HepG2 (cell line): ENCODE data around the gene TCF7L2. TPM values are rescaled to one million over a fixed set of nuclear protein-coding genes. Genes with fewer than 3 reads are reported as not detected.

Experiments used
- ATAC-seq: fragments of 200-7000 bp; cut with Tn5 transposase; 3 replicates; pipeline ENCODE4 v1.9.1; 2020; ENCODE audit warnings: mild to moderate bottlenecking, moderate library complexity
- BruUV-seq: library from RNA; stranded (reverse); fragments of 400-500 nt; replicated peaks from 2 replicates; lab custom pipeline; 2021; lab: Mats Ljungman, UMichigan
- CTCF ChIA-PET: fragments of 300-600 bp; formaldehyde crosslinking; extraction: SDS; loops from one replicate; lab custom pipeline; 2021; ENCODE audit warnings: low total read pairs, inconsistent platforms, low intra/inter-chr PET ratio; lab: Yijun Ruan, JAX
- POLR2A ChIA-PET: fragments of 350-600 bp; sonication (Branson Sonifier 250); formaldehyde crosslinking; loops from one replicate; lab custom pipeline; 2020; ENCODE audit warnings: antibody characterized with exemption, inconsistent platforms; lab: Yijun Ruan, JAX
- DNase-seq: peaks from one replicate; pipeline ENCODE4 v3.0.0-alpha.2; 2015; ENCODE audit warnings: low spot score
- FAIRE-seq: peaks from 3 replicates; lab custom pipeline; 2011; peaks lifted over from hg19 to GRCh38; lab: Jason Lieb, UNC
- H2AFZ ChIP-seq: one replicate; pipeline ENCODE4 v1.6.1; 2011; ENCODE audit warnings: low read length, inconsistent platforms
- H3K27ac ChIP-seq: fragments of 300-600 bp; 3 replicates; pipeline ENCODE4 v1.8.0; 2011; ENCODE audit warnings: mixed run types, mild to moderate bottlenecking, mixed read lengths, low read length, inconsistent platforms; ENCODE audit not compliant: insufficient read depth; ENCODE audit errors: extremely low read length
- H3K27me3 ChIP-seq, 2 experiments: fragments of 200-600 bp in 1 of 2; 2 replicates in 1 of 2; 3 replicates in 1 of 2; pipeline versions ENCODE4 v1.6.0 to v1.8.0; 2011; ENCODE audit warnings: low read length in 2 of 2, mild to moderate bottlenecking in 2 of 2, moderate library complexity in 2 of 2, inconsistent platforms in 1 of 2; ENCODE audit not compliant: insufficient read depth in 2 of 2, control insufficient read depth in 1 of 2
- H3K36me3 ChIP-seq, 2 experiments: fragments of 200-600 bp in 1 of 2; replicated peaks in 1 of 2; 2 replicates in 1 of 2; 3 replicates in 1 of 2; pipeline versions ENCODE4 v1.5.1 to v1.8.0; 2011; ENCODE audit warnings: low read length in 2 of 2, inconsistent platforms in 1 of 2; ENCODE audit not compliant: insufficient read depth in 2 of 2, control insufficient read depth in 1 of 2
- H3K4me1 ChIP-seq: 2 replicates; pipeline ENCODE4 v1.5.1; 2012; ENCODE audit warnings: low read length, inconsistent platforms; ENCODE audit not compliant: insufficient read depth
- H3K4me2 ChIP-seq: 2 replicates; pipeline ENCODE4 v1.6.0; 2011; ENCODE audit warnings: low read depth, low read length, inconsistent platforms
- H3K4me3 ChIP-seq, 3 experiments: fragments of 200-600 bp in 1 of 3; sonication (generic), shearing (Covaris generic) in 1 of 3; replicated peaks in 1 of 3; 2 replicates each; pipeline ENCODE4 v1.5.1; 2011 to 2016; ENCODE audit warnings: low read length in 3 of 3, inconsistent platforms in 2 of 3, low read depth in 2 of 3, mild to moderate bottlenecking in 2 of 3, control low read depth in 1 of 3, mixed read lengths in 1 of 3; ENCODE audit not compliant: insufficient read depth in 1 of 3
- H3K79me2 ChIP-seq: one replicate; pipeline ENCODE4 v1.6.1; 2011; ENCODE audit warnings: low read length, inconsistent platforms; ENCODE audit not compliant: insufficient read depth
- H3K9ac ChIP-seq: 2 replicates; pipeline ENCODE4 v1.6.0; 2011; ENCODE audit warnings: mild to moderate bottlenecking, low read depth, low read length, inconsistent platforms; ENCODE audit not compliant: insufficient read depth
- H3K9me3 ChIP-seq: 2 replicates; pipeline ENCODE4 v1.5.1; 2012; ENCODE audit warnings: mild to moderate bottlenecking, low read length
- H4K20me1 ChIP-seq: 2 replicates; pipeline ENCODE4 v1.6.0; 2011; ENCODE audit warnings: inconsistent platforms, mild to moderate bottlenecking, low read length, moderate library complexity; ENCODE audit not compliant: insufficient read depth
- BCL3 ChIP-seq: sonication (generic); formaldehyde crosslinking; IDR thresholded peaks from 2 replicates; pipeline ENCODE4 v1.5.1; 2020; ENCODE audit warnings: mild to moderate bottlenecking, missing genetic modification reagents, moderate library complexity
- FOXP1 ChIP-seq, 2 experiments: fragments of 450-650 bp in 1 of 2; IDR thresholded peaks; 2 replicates each; pipeline ENCODE4 v1.6.1; 2017 to 2018; ENCODE audit warnings: antibody characterized with exemption in 1 of 2
- KDM5B ChIP-seq: sonication (generic); formaldehyde crosslinking; IDR thresholded peaks from 2 replicates; pipeline ENCODE4 v1.4.0; 2020; ENCODE audit warnings: missing genetic modification reagents, mild to moderate bottlenecking, borderline replicate concordance
- MYC ChIP-seq: sonication (generic); formaldehyde crosslinking; IDR thresholded peaks from 2 replicates; pipeline ENCODE4 v1.9.0; 2021; ENCODE audit warnings: missing genetic modification reagents, borderline replicate concordance
- RELA ChIP-seq: sonication (generic); formaldehyde crosslinking; IDR thresholded peaks from 2 replicates; pipeline ENCODE4 v1.4.0; 2020; ENCODE audit warnings: missing genetic modification reagents
- ZFP36L1 ChIP-seq: sonication (generic); formaldehyde crosslinking; IDR thresholded peaks from 2 replicates; pipeline ENCODE4 v1.8.0; 2022; ENCODE audit warnings: mild to moderate bottlenecking, missing genetic modification reagents, moderate library complexity
- ZNF350 ChIP-seq: sonication (generic); formaldehyde crosslinking; IDR thresholded peaks from 2 replicates; pipeline ENCODE4 v1.4.0; 2020; ENCODE audit warnings: mild to moderate bottlenecking, low read depth, missing genetic modification reagents, borderline replicate concordance
- ZNF672 ChIP-seq: sonication (generic); formaldehyde crosslinking; IDR thresholded peaks from 2 replicates; pipeline ENCODE4 v1.8.1; 2022; ENCODE audit warnings: missing genetic modification reagents
- ZSCAN21 ChIP-seq: sonication (generic); formaldehyde crosslinking; IDR thresholded peaks from 2 replicates; pipeline ENCODE4 v1.8.0; 2022; ENCODE audit warnings: mild to moderate bottlenecking, missing genetic modification reagents, moderate library complexity, borderline replicate concordance
- WGBS: methylation state at CpG from one replicate; pipeline ENCODE4 v1.1.6; 2017; ENCODE audit warnings: low lambda C conversion rate; 5-methylcytosine and 5-hydroxymethylcytosine counted together
- in situ Hi-C: cut with HindIII; loops from 2 replicates; pipeline ENCODE4 v1.10.0; 2017; ENCODE audit warnings: low pct_unique_long_range_greater_than_20kb; ENCODE audit not compliant: extremely low pct_ligation_motif_present
- intact Hi-C: fragments of 100-400 bp; cut with micrococcal nuclease; formaldehyde crosslinking; loops from one replicate; pipeline ENCODE4 v1.10.0; 2022; ENCODE audit not compliant: unreplicated experiment
- polyA plus RNA-seq, 8 experiments: library from polyadenylated mRNA; depleted of rRNA in 3 of 8; stranded (reverse) in 7 of 8; unstranded in 1 of 8; fragments of >200 nt; fragmentation: Illumina TruSeq in 4 of 8; extraction: Trizol in 4 of 8; gene quantifications; 2 replicates each; pipeline versions ENCODE4 v1.2.1 to v1.2.3, GENCODE V29; 2011 to 2016; ENCODE audit warnings: low read depth in 4 of 8, missing spikeins in 1 of 8, mixed read lengths in 1 of 8; ENCODE audit not compliant: insufficient read depth in 1 of 8
- total RNA-seq, 5 experiments: library from RNA; depleted of rRNA; stranded (reverse); fragments of >200 nt; fragmentation: Illumina TruSeq; extraction: Trizol; gene quantifications; 2 replicates each; pipeline ENCODE4 v1.2.3, GENCODE V29; 2016; ENCODE audit warnings: low read depth in 1 of 5

The TCF7L2 gene
- total and polyA plus RNA-seq, 2 of the 13 experiments (the other 11 are each of a cell fraction or from before 2014, with no cell fraction given): 3.9 to 13.7 TPM

GRCh38 chr10:113140143-113141011, 190.3 kb downstream of the TCF7L2 start:
- POLR2A ChIA-PET: no interaction called here
- no peak overlapping the region for H3K27ac ChIP-seq
- H3K27me3 ChIP-seq: no peaks in the 10 kb centered on the region
- H3K9me3 ChIP-seq: no peaks in the 10 kb centered on the region
- 97% methylated on average over 10 of the region's 10 CpGs for WGBS
- no peak overlapping the region for H3K4me3 ChIP-seq
- DNase-seq (no peak), FAIRE-seq (no peak)
- no TSS peak for BruUV-seq
- H4K20me1 ChIP-seq: peaks cover 15% of the 10 kb centered on the region
- H3K4me2 ChIP-seq: no peak overlapping the region
- intact Hi-C loops: no loop called here
- TF ChIP-seq KDM5B (CRISPR knock-in tag): no peak
- no peak for TF ChIP-seq BCL3 (CRISPR knock-in tag)
- TF ChIP-seq MYC (CRISPR knock-in tag): no peak
- no peak for TF ChIP-seq FOXP1 (IDR thresholded peaks at IDR 0.05)
- no peak for TF ChIP-seq FOXP1 (CRISPR knock-in tag; IDR thresholded peaks at IDR 0.05)
- TF ChIP-seq ZNF672 (CRISPR knock-in tag): no peak
- no peak for TF ChIP-seq ZNF350
- no peak for TF ChIP-seq RELA (CRISPR knock-in tag)
- TF ChIP-seq ZSCAN21 (CRISPR knock-in tag): no peak
- no peak for TF ChIP-seq ZFP36L1 (CRISPR knock-in tag)
- TF ChIP-seq, all 625 proteins: peak for 0
- Histone ChIP-seq H3K9ac (no peak overlapping the region), H2AFZ (no peak overlapping the region), H3K79me2 (peaks cover 21% of the 10 kb centered on the region), H3K36me3 (peaks cover 16 to 52% of the 10 kb centered on the region in 2 experiments), H3K4me1 (no peaks in the 10 kb centered on the region)
- in situ Hi-C loops: no loop called here
- CTCF ChIA-PET: no interaction called here
- no peak for ATAC-seq
